ENCODE measurements around the gene FRMD3. TPM values are rescaled to one million over a fixed set of nuclear protein-coding genes. Genes with fewer than 3 reads are reported as not detected.

FRMD3 gene
- total RNA-seq, 1 experiment from 2014 or later = 0.55 TPM

- H3K27ac ChIP-seq (ENCODE audit: insufficient read length, low read depth, low read length) = no peak overlapping the region
- Mint-ChIP-seq H3K27me3 (ENCODE audit: low read depth) (no peaks in the 10 kb centered on the region; the same call in 1 of the 2 replicates), H3K4me1 (peaks cover 3 to 4% of the 10 kb centered on the region in 2 experiments), H3K27ac (no peak overlapping the region), H3K36me3 (ENCODE audit: insufficient read depth in 1 of 3, low read depth in 3 of 3) (no peaks in the 10 kb centered on the region; a peak in 1 of 7 replicates), H3K9me3 (no peaks in the 10 kb centered on the region), H3K4me3 (no peak overlapping the region)
- no peaks in the 10 kb centered on the region for H4K20me1 ChIP-seq (ENCODE audit: control insufficient read depth, insufficient read depth, insufficient read length)
- no peak overlapping the region for H3K14ac ChIP-seq (ENCODE audit: insufficient read depth, low read length)
- no CpG with 5 or more reads among the region's 3 CpGs for WGBS (ENCODE audit: extremely low coverage, insufficient read length, low lambda C conversion rate)
- TF ChIP-seq CTCF (conservative IDR thresholded peaks at IDR 0.05) = no peak
- no peak overlapping the region for H3K4me2 ChIP-seq (ENCODE audit: insufficient read depth, insufficient read length, low read length)
- no peaks in the 10 kb centered on the region for H3K9me3 ChIP-seq (ENCODE audit: control insufficient read depth, low read depth, low read length)
- no peaks in the 10 kb centered on the region for H3K23me2 ChIP-seq (ENCODE audit: insufficient read length, low read depth, low read length, poor library complexity, severe bottlenecking)
- no peak overlapping the region for H3K18ac ChIP-seq (ENCODE audit: insufficient read length, low read depth, low read length)
- H4K5ac ChIP-seq (ENCODE audit: insufficient read length, low read depth, low read length) = no peak overlapping the region
- no peak overlapping the region for H4K8ac ChIP-seq (replicated peaks; ENCODE audit: insufficient read length, low read depth, low read length)
- no peak overlapping the region for H2BK120ac ChIP-seq (ENCODE audit: low read depth, low read length, poor library complexity, severe bottlenecking)
- no peak overlapping the region for H2BK20ac ChIP-seq (ENCODE audit: low read depth, low read length, poor library complexity, severe bottlenecking)
- no peaks in the 10 kb centered on the region for H3K27me3 ChIP-seq (ENCODE audit: insufficient read depth, low read length)
- no peak overlapping the region for H3K4ac ChIP-seq (ENCODE audit: low read depth, low read length)
- DNase-seq = no peak
- 0 out of 2 replicates have a peak, but pooled peaks cover 4% of the 10 kb centered on the region for H3K4me1 ChIP-seq (ENCODE audit: insufficient read depth, low read length)
- H3K79me2 ChIP-seq (ENCODE audit: insufficient read depth, low read length) = no peaks in the 10 kb centered on the region
- no peak overlapping the region for H2AK5ac ChIP-seq (ENCODE audit: insufficient read length, low read length)
- no peak overlapping the region for H3T11ph ChIP-seq (ENCODE audit: low read length)
- H3K9ac ChIP-seq (ENCODE audit: extremely low read depth, insufficient read length, low read length) = no peak overlapping the region
- H3K23ac ChIP-seq (ENCODE audit: insufficient read length, low read depth, low read length) = no peak overlapping the region
- no peaks in the 10 kb centered on the region for H3K79me1 ChIP-seq (ENCODE audit: insufficient read depth, low read depth, low read length, poor library complexity, severe bottlenecking)
- H2BK5ac ChIP-seq (ENCODE audit: insufficient read length, low read length) = no peak overlapping the region
- no peak overlapping the region for H2BK15ac ChIP-seq (ENCODE audit: low read depth, low read length)
- H3K56ac ChIP-seq (ENCODE audit: insufficient read length, low read depth, low read length) = no peak overlapping the region
- no peak overlapping the region for H4K91ac ChIP-seq (ENCODE audit: insufficient read length, low read depth, low read length)
- H2BK12ac ChIP-seq (ENCODE audit: insufficient read length, low read depth, low read length) = no peak overlapping the region
- H2AFZ ChIP-seq (ENCODE audit: low read length) = no peak overlapping the region
Measured at GRCh38 chr9:83209188-83209731, 328.9 kb downstream of the FRMD3 start.

All from H9 (cell line).